H1 (cell line): ENCODE measurements around the gene TAMALIN. TPM values are rescaled to one million over a fixed set of nuclear protein-coding genes. Genes with fewer than 3 reads are reported as not detected.

Experiments used
- CREB1 ChIP-seq: IDR thresholded peaks from 2 replicates; pipeline ENCODE4 v1.6.1; 2012; ENCODE audit warnings: inconsistent platforms
- EGR1 ChIP-seq: IDR thresholded peaks from 2 replicates; pipeline ENCODE4 v1.6.1; 2011; ENCODE audit warnings: low read depth, low read length, borderline replicate concordance
- FOSL1 ChIP-seq: IDR thresholded peaks from 2 replicates; pipeline ENCODE4 v1.6.1; 2011; ENCODE audit warnings: mild to moderate bottlenecking, low read depth, low read length, moderate library complexity; ENCODE audit not compliant: insufficient read depth
- KDM5A ChIP-seq: fragments of 200-600 bp; IDR thresholded peaks from 2 replicates; pipeline ENCODE4 v1.7.1; 2012; ENCODE audit warnings: mild to moderate bottlenecking, low read length, inconsistent platforms, mixed read lengths
- POLR2AphosphoS5 ChIP-seq: IDR thresholded peaks from 2 replicates; pipeline ENCODE4 v1.6.1; 2011; ENCODE audit warnings: low read depth, low read length
- RBBP5 ChIP-seq: IDR thresholded peaks from 2 replicates; pipeline ENCODE4 v1.7.1; 2012; ENCODE audit warnings: low read depth, mild to moderate bottlenecking, inconsistent platforms, low read length, moderate library complexity, borderline replicate concordance
- SUZ12 ChIP-seq: fragments of 200-600 bp; sonication (generic); IDR thresholded peaks from 2 replicates; pipeline ENCODE4 v1.6.1; 2012; ENCODE audit warnings: mild to moderate bottlenecking, inconsistent platforms, low read length, moderate library complexity, mixed read lengths
- TEAD4 ChIP-seq: IDR thresholded peaks from 2 replicates; pipeline ENCODE4 v1.6.1; 2012; ENCODE audit warnings: low read depth, low read length, inconsistent platforms, mixed read lengths
- polyA plus RNA-seq, 7 experiments: library from polyadenylated mRNA; depleted of rRNA in 3 of 7; stranded (reverse) in 5 of 7; unstranded in 2 of 7; fragments of >200 nt in 5 of 7; fragments of 200-250 nt in 2 of 7; gene quantifications; 1 replicate in 5 of 7; 2 replicates in 1 of 7; 4 replicates in 1 of 7; pipeline versions ENCODE4 v1.2.1 to v1.2.3, GENCODE V29; 2011 to 2013; ENCODE audit warnings: missing spikeins in 2 of 7, mixed read lengths in 2 of 7
- total RNA-seq: library from RNA; stranded (reverse); fragmentation: NEBNext Ultra II Directional; extraction: Animal tissue kit (Norgen Biotek cat#: 25700); gene quantifications from 2 replicates; pipeline ENCODE4 v1.2.1, GENCODE V29; 2021
- TF ChIP-seq, protein P1 (sequence below): fragments of 300-600 bp; sonication (generic); IDR thresholded peaks from 2 replicates; pipeline ENCODE4 v1.7.1; 2012; ENCODE audit warnings: low read length, moderate library complexity, mild to moderate bottlenecking, inconsistent platforms; ENCODE audit not compliant: insufficient replicate concordance
- TF ChIP-seq, protein P2 (sequence below): IDR thresholded peaks from 2 replicates; pipeline ENCODE4 v1.6.1; 2012; ENCODE audit warnings: inconsistent platforms

The TAMALIN gene
- total and polyA plus RNA-seq, 2 of the 8 experiments (the other 6 are each of a cell fraction or from before 2014, with no cell fraction given), result 2.6 to 4.9 TPM

DNA sequence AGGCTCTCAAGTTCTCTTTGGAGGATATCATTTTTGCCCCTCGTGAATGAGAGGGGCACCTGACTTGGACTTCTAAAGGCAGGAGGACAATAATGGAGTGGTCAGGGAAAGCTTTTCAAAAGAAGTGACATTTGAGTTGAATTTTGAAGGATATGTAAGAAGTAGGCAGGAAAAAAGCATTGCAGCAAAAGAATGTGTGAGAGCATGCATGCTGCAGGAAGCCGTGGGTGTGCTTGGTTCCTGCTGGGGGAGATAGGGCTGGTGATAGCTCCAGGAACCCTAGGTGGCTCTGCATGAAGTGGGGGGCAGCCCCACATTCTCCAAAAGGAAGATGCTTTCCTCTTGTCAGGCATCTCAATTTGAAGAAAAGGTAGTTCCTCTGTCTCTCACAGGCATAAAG is 32.1 kb upstream of the TAMALIN start (continued):
- TF ChIP-seq, protein P1, sequence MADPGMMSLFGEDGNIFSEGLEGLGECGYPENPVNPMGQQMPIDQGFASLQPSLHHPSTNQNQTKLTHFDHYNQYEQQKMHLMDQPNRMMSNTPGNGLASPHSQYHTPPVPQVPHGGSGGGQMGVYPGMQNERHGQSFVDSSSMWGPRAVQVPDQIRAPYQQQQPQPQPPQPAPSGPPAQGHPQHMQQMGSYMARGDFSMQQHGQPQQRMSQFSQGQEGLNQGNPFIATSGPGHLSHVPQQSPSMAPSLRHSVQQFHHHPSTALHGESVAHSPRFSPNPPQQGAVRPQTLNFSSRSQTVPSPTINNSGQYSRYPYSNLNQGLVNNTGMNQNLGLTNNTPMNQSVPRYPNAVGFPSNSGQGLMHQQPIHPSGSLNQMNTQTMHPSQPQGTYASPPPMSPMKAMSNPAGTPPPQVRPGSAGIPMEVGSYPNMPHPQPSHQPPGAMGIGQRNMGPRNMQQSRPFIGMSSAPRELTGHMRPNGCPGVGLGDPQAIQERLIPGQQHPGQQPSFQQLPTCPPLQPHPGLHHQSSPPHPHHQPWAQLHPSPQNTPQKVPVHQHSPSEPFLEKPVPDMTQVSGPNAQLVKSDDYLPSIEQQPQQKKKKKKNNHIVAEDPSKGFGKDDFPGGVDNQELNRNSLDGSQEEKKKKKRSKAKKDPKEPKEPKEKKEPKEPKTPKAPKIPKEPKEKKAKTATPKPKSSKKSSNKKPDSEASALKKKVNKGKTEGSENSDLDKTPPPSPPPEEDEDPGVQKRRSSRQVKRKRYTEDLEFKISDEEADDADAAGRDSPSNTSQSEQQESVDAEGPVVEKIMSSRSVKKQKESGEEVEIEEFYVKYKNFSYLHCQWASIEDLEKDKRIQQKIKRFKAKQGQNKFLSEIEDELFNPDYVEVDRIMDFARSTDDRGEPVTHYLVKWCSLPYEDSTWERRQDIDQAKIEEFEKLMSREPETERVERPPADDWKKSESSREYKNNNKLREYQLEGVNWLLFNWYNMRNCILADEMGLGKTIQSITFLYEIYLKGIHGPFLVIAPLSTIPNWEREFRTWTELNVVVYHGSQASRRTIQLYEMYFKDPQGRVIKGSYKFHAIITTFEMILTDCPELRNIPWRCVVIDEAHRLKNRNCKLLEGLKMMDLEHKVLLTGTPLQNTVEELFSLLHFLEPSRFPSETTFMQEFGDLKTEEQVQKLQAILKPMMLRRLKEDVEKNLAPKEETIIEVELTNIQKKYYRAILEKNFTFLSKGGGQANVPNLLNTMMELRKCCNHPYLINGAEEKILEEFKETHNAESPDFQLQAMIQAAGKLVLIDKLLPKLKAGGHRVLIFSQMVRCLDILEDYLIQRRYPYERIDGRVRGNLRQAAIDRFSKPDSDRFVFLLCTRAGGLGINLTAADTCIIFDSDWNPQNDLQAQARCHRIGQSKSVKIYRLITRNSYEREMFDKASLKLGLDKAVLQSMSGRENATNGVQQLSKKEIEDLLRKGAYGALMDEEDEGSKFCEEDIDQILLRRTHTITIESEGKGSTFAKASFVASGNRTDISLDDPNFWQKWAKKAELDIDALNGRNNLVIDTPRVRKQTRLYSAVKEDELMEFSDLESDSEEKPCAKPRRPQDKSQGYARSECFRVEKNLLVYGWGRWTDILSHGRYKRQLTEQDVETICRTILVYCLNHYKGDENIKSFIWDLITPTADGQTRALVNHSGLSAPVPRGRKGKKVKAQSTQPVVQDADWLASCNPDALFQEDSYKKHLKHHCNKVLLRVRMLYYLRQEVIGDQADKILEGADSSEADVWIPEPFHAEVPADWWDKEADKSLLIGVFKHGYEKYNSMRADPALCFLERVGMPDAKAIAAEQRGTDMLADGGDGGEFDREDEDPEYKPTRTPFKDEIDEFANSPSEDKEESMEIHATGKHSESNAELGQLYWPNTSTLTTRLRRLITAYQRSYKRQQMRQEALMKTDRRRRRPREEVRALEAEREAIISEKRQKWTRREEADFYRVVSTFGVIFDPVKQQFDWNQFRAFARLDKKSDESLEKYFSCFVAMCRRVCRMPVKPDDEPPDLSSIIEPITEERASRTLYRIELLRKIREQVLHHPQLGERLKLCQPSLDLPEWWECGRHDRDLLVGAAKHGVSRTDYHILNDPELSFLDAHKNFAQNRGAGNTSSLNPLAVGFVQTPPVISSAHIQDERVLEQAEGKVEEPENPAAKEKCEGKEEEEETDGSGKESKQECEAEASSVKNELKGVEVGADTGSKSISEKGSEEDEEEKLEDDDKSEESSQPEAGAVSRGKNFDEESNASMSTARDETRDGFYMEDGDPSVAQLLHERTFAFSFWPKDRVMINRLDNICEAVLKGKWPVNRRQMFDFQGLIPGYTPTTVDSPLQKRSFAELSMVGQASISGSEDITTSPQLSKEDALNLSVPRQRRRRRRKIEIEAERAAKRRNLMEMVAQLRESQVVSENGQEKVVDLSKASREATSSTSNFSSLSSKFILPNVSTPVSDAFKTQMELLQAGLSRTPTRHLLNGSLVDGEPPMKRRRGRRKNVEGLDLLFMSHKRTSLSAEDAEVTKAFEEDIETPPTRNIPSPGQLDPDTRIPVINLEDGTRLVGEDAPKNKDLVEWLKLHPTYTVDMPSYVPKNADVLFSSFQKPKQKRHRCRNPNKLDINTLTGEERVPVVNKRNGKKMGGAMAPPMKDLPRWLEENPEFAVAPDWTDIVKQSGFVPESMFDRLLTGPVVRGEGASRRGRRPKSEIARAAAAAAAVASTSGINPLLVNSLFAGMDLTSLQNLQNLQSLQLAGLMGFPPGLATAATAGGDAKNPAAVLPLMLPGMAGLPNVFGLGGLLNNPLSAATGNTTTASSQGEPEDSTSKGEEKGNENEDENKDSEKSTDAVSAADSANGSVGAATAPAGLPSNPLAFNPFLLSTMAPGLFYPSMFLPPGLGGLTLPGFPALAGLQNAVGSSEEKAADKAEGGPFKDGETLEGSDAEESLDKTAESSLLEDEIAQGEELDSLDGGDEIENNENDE, result no peak
- TF ChIP-seq EGR1 (no peak), KDM5A (no peak), FOSL1 (no peak), CREB1 (no peak), POLR2AphosphoS5 (no peak), SUZ12 (no peak), TEAD4 (no peak), RBBP5 (no peak)
- TF ChIP-seq, protein P2, sequence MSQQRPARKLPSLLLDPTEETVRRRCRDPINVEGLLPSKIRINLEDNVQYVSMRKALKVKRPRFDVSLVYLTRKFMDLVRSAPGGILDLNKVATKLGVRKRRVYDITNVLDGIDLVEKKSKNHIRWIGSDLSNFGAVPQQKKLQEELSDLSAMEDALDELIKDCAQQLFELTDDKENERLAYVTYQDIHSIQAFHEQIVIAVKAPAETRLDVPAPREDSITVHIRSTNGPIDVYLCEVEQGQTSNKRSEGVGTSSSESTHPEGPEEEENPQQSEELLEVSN, result no peak
